ENCODE measurements around the gene OLFM4. TPM values are rescaled to one million over a fixed set of nuclear protein-coding genes. Genes with fewer than 3 reads are reported as not detected.

The OLFM4 gene
- total and polyA plus RNA-seq, 5 donors from 2014 or later: not detected

DNA sequence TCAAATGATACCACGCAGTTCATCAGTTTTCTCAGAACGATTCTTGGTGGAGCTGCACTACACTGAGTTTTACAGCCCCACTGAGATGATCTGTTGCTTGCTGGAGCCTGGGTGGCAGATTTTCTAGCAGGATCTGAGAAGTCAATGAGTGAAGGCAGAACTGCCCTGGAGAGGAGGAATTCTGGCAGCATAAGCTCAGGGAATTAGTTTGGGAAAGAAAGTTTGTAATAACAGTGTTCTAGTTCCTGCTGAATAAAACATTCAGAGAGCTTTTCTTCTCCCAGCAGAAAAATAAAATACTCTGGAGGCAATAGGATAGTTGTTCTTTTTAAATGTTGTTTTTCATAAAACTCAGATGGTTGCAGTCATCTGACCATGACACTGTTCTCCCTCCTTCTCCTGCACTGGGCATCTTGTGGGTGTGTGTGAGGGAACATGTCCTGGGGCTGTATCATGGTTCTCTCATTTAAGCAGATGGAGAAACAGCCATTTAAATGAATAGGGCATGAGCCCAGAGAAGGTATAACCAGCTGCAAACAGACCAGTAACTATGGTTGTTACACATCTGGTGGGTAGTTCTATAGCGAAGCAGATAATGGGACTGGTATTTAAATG is 29.6 kb downstream of the OLFM4 start:
- Mint-ChIP-seq H3K4me1 (no peaks in the 10 kb centered on the region), H3K4me3 (no peak overlapping the region), H3K27ac (no peak overlapping the region), H3K27me3 (no peaks in the 10 kb centered on the region), H3K9me3 (peaks cover 0 to 1% (median 0%) of the 10 kb centered on the region in 7 donors), H3K36me3 (no peaks in the 10 kb centered on the region)
- Histone ChIP-seq H3K4me1 (ENCODE audit: control insufficient read depth, insufficient read depth, low read length, poor library complexity, severe bottlenecking) (no peaks in the 10 kb centered on the region), H3K36me3 (ENCODE audit: control insufficient read depth, insufficient read depth, low read length) (no peaks in the 10 kb centered on the region), H3K9me3 (ENCODE audit: control insufficient read depth in 2 of 2, low read length in 2 of 2) (no peaks in the 10 kb centered on the region), H3K4me3 (ENCODE audit: low read depth, low read length) (no peak overlapping the region), H3K27ac (ENCODE audit: insufficient read depth, low read length, poor library complexity, severe bottlenecking) (no peak overlapping the region), H3K27me3 (ENCODE audit: control insufficient read depth, insufficient read depth, low read length) (no peaks in the 10 kb centered on the region)
- no peak for DNase-seq
- ATAC-seq (ENCODE audit: low read depth in 2 of 2): no peak

DNA sequence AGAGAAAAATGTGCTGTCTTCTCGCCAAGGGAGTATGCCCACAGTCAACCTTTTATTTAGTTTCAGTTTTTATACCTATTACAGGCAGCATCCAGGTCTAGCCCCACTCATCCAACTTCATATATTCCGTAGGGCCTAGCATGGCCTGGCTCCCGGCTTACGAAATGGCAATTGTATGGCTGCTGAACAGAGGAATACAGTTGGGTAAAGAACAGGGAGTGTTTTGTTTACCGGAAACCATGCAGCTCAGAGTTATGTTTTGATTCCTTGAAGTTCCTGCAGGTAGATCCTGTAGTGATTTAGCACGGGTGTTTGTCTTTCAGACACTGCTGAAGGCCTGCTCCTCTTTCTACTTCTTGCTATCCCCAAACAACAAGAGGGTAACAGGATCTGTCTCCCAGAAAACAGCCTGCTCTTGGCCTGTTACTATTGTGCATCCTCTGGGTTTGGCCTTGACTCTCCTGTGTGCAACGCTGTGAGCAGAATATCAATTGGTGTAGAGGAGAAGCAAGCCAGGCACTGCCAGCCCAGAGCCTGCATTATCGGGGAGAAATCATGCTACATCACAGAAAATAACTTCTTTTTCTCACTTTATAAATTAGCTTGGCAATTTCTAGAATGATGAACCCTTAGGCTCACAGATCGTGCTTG is 32.4 kb downstream of the OLFM4 start:
- H3K9me3 Mint-ChIP-seq: no peaks in the 10 kb centered on the region
- H3K27ac Mint-ChIP-seq: no peak overlapping the region

DNA sequence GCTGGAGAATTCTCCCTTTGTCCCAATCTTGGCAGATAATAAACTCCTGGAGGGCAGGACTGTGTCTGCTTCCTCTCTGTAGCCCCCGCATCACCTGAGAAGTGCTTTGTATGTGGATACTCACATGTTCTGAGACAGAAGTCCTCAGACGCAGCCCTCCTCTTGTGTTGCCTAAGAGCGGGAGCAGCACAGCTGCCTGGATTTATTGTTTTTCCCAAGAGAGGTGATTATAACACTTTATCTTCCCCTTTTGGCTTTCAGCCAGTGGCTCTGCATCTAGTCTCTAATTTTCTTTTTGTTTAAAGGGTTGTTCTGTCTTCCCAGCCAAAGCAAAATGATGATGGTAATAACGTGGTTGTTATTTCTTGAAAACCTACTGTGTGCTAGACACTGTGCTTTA is 36.1 kb downstream of the OLFM4 start:
- Histone ChIP-seq H3K27ac (ENCODE audit: insufficient read depth, low read length, poor library complexity, severe bottlenecking) (no peak overlapping the region), H3K4me1 (ENCODE audit: control insufficient read depth, insufficient read depth, low read length, poor library complexity, severe bottlenecking) (no peaks in the 10 kb centered on the region), H3K36me3 (ENCODE audit: control insufficient read depth, insufficient read depth, low read length) (no peaks in the 10 kb centered on the region), H3K9me3 (ENCODE audit: control insufficient read depth in 2 of 2, low read length in 2 of 2) (no peaks in the 10 kb centered on the region), H3K27me3 (ENCODE audit: control insufficient read depth, insufficient read depth, low read length) (no peaks in the 10 kb centered on the region), H3K4me3 (ENCODE audit: low read depth, low read length) (no peak overlapping the region)
- no peak for DNase-seq
- no peak overlapping the region for H3K4me3 Mint-ChIP-seq
- no peak overlapping the region for H3K27ac Mint-ChIP-seq
- H3K36me3 Mint-ChIP-seq: no peaks in the 10 kb centered on the region
- no peaks in the 10 kb centered on the region for H3K9me3 Mint-ChIP-seq
- H3K4me1 Mint-ChIP-seq: no peaks in the 10 kb centered on the region
- no peaks in the 10 kb centered on the region for H3K27me3 Mint-ChIP-seq
- no peak for ATAC-seq (ENCODE audit: low read depth in 2 of 2)

More for the DNA sequence above, 32.4 kb downstream of the OLFM4 start:
- Histone ChIP-seq H3K4me3 (ENCODE audit: low read depth, low read length) (no peak overlapping the region), H3K27me3 (ENCODE audit: control insufficient read depth, insufficient read depth, low read length) (no peaks in the 10 kb centered on the region), H3K4me1 (ENCODE audit: control insufficient read depth, insufficient read depth, low read length, poor library complexity, severe bottlenecking) (no peaks in the 10 kb centered on the region), H3K36me3 (ENCODE audit: control insufficient read depth, insufficient read depth, low read length) (no peaks in the 10 kb centered on the region), H3K27ac (ENCODE audit: insufficient read depth, low read length, poor library complexity, severe bottlenecking) (no peak overlapping the region), H3K9me3 (ENCODE audit: control insufficient read depth in 2 of 2, low read length in 2 of 2) (no peaks in the 10 kb centered on the region)
- no peak for ATAC-seq (ENCODE audit: low read depth in 2 of 2)
- no peak overlapping the region for H3K4me3 Mint-ChIP-seq
- no peaks in the 10 kb centered on the region for H3K27me3 Mint-ChIP-seq
- H3K36me3 Mint-ChIP-seq: no peaks in the 10 kb centered on the region
- DNase-seq: no peak
- no peaks in the 10 kb centered on the region for H3K4me1 Mint-ChIP-seq

DNA sequence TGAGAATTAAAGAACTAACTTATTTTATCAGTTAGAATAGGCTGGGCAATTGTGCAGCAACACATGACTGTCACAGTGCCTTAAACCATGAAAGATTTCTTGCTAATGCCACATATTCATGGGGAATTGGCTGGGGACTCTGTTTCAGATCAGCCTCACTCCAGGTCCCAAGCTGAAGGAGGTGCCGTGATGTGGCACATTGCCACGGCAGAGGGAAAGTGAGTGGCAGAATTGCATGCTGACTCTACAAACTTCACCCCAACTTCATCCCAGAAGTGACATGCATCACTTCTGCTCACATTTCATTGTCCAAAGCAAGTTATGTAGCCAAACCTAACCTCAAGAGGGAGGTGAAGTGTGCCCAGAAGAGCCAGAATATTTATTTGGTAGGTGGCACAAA is 37.8 kb downstream of the OLFM4 start:
- Mint-ChIP-seq H3K27me3 (no peaks in the 10 kb centered on the region), H3K27ac (no peak overlapping the region), H3K4me1 (no peaks in the 10 kb centered on the region), H3K4me3 (no peak overlapping the region), H3K36me3 (no peaks in the 10 kb centered on the region), H3K9me3 (peaks cover 0 to 1% (median 0%) of the 10 kb centered on the region in 7 donors)
- no peak for ATAC-seq (ENCODE audit: low read depth in 2 of 2)
- H3K4me1 ChIP-seq (ENCODE audit: control insufficient read depth, insufficient read depth, low read length, poor library complexity, severe bottlenecking): no peaks in the 10 kb centered on the region
- no peak overlapping the region for H3K4me3 ChIP-seq (ENCODE audit: low read depth, low read length)
- H3K36me3 ChIP-seq (ENCODE audit: control insufficient read depth, insufficient read depth, low read length): no peaks in the 10 kb centered on the region
- no peak for DNase-seq
- H3K27me3 ChIP-seq (ENCODE audit: control insufficient read depth, insufficient read depth, low read length): no peaks in the 10 kb centered on the region
- H3K9me3 ChIP-seq (ENCODE audit: control insufficient read depth in 2 of 2, low read length in 2 of 2): no peaks in the 10 kb centered on the region
- no peak overlapping the region for H3K27ac ChIP-seq (ENCODE audit: insufficient read depth, low read length, poor library complexity, severe bottlenecking)

DNA sequence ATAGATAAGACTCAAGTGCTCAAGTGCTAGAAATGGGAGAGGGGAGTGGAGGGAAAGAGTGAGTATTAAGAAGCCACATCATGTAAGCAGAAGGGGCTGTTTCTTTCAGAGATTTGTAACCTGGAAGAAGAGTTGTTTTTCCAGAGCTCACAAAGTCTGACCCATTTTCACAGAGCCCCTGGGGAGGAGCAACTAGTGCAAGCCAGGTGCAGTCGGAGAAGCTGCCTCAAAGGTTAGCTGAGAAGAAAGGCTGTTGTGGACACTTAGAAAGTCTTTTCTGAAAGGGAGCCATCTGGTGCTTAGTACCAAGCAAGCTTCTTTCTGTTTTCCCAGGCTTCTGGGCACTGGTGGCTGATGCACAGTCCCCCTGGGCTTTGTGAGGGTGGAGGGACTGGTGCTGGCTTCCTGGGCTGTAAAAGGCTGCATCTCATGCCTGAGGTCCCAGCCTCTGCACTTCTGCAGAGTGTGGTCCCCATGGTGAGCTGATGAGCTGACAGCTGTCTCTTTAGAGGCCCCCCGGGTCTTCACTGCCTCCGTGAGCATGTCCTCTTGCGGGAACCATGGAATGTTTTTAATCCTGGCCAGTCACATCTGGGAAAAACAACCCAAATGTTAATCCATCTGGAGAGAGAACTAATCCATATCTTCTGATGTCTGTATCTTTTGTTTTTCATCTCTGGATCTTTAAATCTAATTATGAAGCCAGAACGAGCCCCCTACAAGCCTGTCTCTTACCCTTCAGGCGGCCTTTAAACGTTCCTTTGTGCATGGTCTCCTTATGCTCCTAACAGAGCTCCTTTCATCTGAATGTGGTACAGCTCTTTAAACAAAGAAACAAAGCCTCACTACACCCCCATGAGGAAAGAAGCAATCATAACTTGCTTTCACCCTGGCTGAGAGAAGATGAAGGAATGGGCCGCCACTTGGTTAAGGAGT is 40.2 kb downstream of the OLFM4 start:
- H3K4me1 ChIP-seq (ENCODE audit: control insufficient read depth, insufficient read depth, low read length, poor library complexity, severe bottlenecking): no peaks in the 10 kb centered on the region
- DNase-seq (no peak), ATAC-seq (ENCODE audit: low read depth in 2 of 2) (no peak)
- H3K36me3 ChIP-seq (ENCODE audit: control insufficient read depth, insufficient read depth, low read length): no peaks in the 10 kb centered on the region
- H3K9me3 ChIP-seq (ENCODE audit: control insufficient read depth in 2 of 2, low read length in 2 of 2): no peaks in the 10 kb centered on the region
- H3K27me3 ChIP-seq (ENCODE audit: control insufficient read depth, insufficient read depth, low read length): no peaks in the 10 kb centered on the region
- H3K27ac ChIP-seq (ENCODE audit: insufficient read depth, low read length, poor library complexity, severe bottlenecking): no peak overlapping the region
- H3K4me3 ChIP-seq (ENCODE audit: low read depth, low read length): no peak overlapping the region
- Mint-ChIP-seq H3K36me3 (no peaks in the 10 kb centered on the region), H3K4me1 (no peaks in the 10 kb centered on the region), H3K27me3 (no peaks in the 10 kb centered on the region), H3K27ac (no peak overlapping the region), H3K9me3 (peaks cover 0 to 1% (median 0%) of the 10 kb centered on the region in 7 donors), H3K4me3 (no peak overlapping the region)

DNA sequence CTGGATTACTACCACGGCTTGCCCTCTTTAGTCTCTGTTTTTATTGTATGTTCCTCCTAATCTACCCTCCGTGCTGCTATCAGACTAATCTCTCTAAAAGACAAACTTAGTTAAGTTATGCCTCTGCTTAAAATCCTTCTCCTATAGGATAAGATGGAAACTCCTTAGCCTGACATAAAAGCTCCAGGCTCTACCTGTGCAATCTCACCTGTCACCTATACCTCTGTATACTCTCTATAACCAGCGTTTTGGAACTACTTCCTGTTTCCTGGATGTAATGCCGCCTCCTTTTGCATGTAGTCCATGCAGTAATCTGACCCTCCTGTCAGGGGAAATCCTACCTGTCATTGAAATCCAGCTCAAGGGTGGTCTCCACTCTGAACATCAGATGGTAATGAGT is 41.2 kb downstream of the OLFM4 start:
- no peak for ATAC-seq (ENCODE audit: low read depth in 2 of 2)
- no peaks in the 10 kb centered on the region for H3K36me3 ChIP-seq (ENCODE audit: control insufficient read depth, insufficient read depth, low read length)
- H3K27ac ChIP-seq (ENCODE audit: insufficient read depth, low read length, poor library complexity, severe bottlenecking): no peak overlapping the region
- H3K27me3 Mint-ChIP-seq: no peaks in the 10 kb centered on the region
- H3K36me3 Mint-ChIP-seq: no peaks in the 10 kb centered on the region
- H3K4me1 ChIP-seq (ENCODE audit: control insufficient read depth, insufficient read depth, low read length, poor library complexity, severe bottlenecking): no peaks in the 10 kb centered on the region
- H3K4me3 Mint-ChIP-seq: no peak overlapping the region
- H3K4me1 Mint-ChIP-seq: no peaks in the 10 kb centered on the region
- peaks cover 0 to 1% (median 0%) of the 10 kb centered on the region in 7 donors for H3K9me3 Mint-ChIP-seq
- DNase-seq: no peak
- no peaks in the 10 kb centered on the region for H3K27me3 ChIP-seq (ENCODE audit: control insufficient read depth, insufficient read depth, low read length)
- H3K4me3 ChIP-seq (ENCODE audit: low read depth, low read length): no peak overlapping the region
- H3K9me3 ChIP-seq (ENCODE audit: control insufficient read depth in 2 of 2, low read length in 2 of 2): no peaks in the 10 kb centered on the region
- no peak overlapping the region for H3K27ac Mint-ChIP-seq

DNA sequence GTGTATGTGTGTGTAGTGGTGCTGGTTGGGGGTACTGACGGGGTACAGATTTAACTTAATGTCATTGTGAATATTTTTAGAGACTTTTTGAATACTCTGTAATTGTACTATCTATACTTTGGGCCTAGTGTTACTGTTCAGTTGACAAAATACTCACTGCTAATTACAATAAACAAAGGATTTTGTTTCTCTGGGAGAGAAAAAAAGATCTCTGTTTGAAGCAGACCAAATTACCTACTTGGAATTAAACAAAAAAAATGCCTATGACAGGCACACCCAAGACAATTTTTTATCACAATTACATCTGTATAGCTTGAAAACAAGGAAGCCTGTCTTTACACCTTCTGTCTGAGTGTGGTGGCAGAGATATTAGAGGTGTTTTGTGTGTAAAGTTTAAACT is 45.1 kb downstream of the OLFM4 start:
- H3K4me1 Mint-ChIP-seq: no peaks in the 10 kb centered on the region
- no peak overlapping the region for H3K27ac Mint-ChIP-seq

More for the DNA sequence above, 45.1 kb downstream of the OLFM4 start:
- H3K4me1 ChIP-seq (ENCODE audit: control insufficient read depth, insufficient read depth, low read length, poor library complexity, severe bottlenecking): no peaks in the 10 kb centered on the region
- Mint-ChIP-seq H3K27me3 (no peaks in the 10 kb centered on the region), H3K4me3 (no peak overlapping the region), H3K9me3 (peaks cover 0 to 3% (median 0%) of the 10 kb centered on the region in 7 donors), H3K36me3 (no peaks in the 10 kb centered on the region)
- DNase-seq: no peak
- no peaks in the 10 kb centered on the region for H3K27me3 ChIP-seq (ENCODE audit: control insufficient read depth, insufficient read depth, low read length)
- no peak overlapping the region for H3K4me3 ChIP-seq (ENCODE audit: low read depth, low read length)
- H3K27ac ChIP-seq (ENCODE audit: insufficient read depth, low read length, poor library complexity, severe bottlenecking): no peak overlapping the region
- H3K9me3 ChIP-seq (ENCODE audit: control insufficient read depth in 2 of 2, low read length in 2 of 2): no peaks in the 10 kb centered on the region
- H3K36me3 ChIP-seq (ENCODE audit: control insufficient read depth, insufficient read depth, low read length): no peaks in the 10 kb centered on the region
- ATAC-seq (ENCODE audit: low read depth in 2 of 2): no peak
